ENCODE results near the gene CACNG8.
"Not testable (repeated sequence)": the region's sequence is repeated elsewhere in the genome, so short reads cannot be mapped to it uniquely, and the experiment has no call there.

- TF ChIP-seq, protein P1, sequence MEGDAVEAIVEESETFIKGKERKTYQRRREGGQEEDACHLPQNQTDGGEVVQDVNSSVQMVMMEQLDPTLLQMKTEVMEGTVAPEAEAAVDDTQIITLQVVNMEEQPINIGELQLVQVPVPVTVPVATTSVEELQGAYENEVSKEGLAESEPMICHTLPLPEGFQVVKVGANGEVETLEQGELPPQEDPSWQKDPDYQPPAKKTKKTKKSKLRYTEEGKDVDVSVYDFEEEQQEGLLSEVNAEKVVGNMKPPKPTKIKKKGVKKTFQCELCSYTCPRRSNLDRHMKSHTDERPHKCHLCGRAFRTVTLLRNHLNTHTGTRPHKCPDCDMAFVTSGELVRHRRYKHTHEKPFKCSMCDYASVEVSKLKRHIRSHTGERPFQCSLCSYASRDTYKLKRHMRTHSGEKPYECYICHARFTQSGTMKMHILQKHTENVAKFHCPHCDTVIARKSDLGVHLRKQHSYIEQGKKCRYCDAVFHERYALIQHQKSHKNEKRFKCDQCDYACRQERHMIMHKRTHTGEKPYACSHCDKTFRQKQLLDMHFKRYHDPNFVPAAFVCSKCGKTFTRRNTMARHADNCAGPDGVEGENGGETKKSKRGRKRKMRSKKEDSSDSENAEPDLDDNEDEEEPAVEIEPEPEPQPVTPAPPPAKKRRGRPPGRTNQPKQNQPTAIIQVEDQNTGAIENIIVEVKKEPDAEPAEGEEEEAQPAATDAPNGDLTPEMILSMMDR (IDR thresholded peaks at IDR 0.05), result not testable (repeated sequence)
- not testable (repeated sequence) for TF ChIP-seq POLR2A (IDR thresholded peaks at IDR 0.05)
Measured at GRCh38 chr19:53948611-53949010, 14.1 kb upstream of the CACNG8 start.

Measured in body of pancreas (tissue), 4 donors.